BLaER1 treated with 17β-estradiol and CSF1 and Interleukin-3, amounts not matched to agents 10 nM and 100 nM (cell line): ENCODE measurements around the gene SPN.
"Not testable (repeated sequence)": the region's sequence is repeated elsewhere in the genome, so short reads cannot be mapped to it uniquely, and the experiment has no call there.

Source experiments
- H3K27ac ChIP-seq, 11 experiments: shearing (Covaris generic); formaldehyde crosslinking; 2 replicates each; pipeline ENCODE4 v1.8.1; 2022
- H3K27me3 ChIP-seq, 11 experiments: shearing (Covaris generic); formaldehyde crosslinking; 2 replicates each; pipeline ENCODE4 v1.8.1; 2022
- H3K36me3 ChIP-seq, 11 experiments: shearing (Covaris generic); formaldehyde crosslinking; 2 replicates each; pipeline ENCODE4 v1.8.1; 2022
- H3K4me1 ChIP-seq, 10 experiments: shearing (Covaris generic); formaldehyde crosslinking; 2 replicates each; pipeline ENCODE4 v1.8.1; 2022
- H3K4me2 ChIP-seq, 11 experiments: shearing (Covaris generic); formaldehyde crosslinking; 2 replicates each; pipeline ENCODE4 v1.8.1; 2022
- H3K4me3 ChIP-seq, 10 experiments: shearing (Covaris generic); formaldehyde crosslinking; 2 replicates each; pipeline ENCODE4 v1.8.1; 2022
- H3K9ac ChIP-seq, 11 experiments: shearing (Covaris generic); formaldehyde crosslinking; 2 replicates each; pipeline ENCODE4 v1.8.1; 2022
- H3K9me3 ChIP-seq, 11 experiments: shearing (Covaris generic); formaldehyde crosslinking; replicated peaks in 1 of 11; 2 replicates each; pipeline ENCODE4 v1.8.1; 2022
- H4K20me1 ChIP-seq, 11 experiments: shearing (Covaris generic); formaldehyde crosslinking; 2 replicates each; pipeline ENCODE4 v1.8.1; 2022
- Cebpa-rat ChIP-seq, 11 experiments: shearing (Covaris generic); IDR thresholded peaks; 2 replicates each; pipeline ENCODE4 v1.8.1; 2022

SPN gene

DNA sequence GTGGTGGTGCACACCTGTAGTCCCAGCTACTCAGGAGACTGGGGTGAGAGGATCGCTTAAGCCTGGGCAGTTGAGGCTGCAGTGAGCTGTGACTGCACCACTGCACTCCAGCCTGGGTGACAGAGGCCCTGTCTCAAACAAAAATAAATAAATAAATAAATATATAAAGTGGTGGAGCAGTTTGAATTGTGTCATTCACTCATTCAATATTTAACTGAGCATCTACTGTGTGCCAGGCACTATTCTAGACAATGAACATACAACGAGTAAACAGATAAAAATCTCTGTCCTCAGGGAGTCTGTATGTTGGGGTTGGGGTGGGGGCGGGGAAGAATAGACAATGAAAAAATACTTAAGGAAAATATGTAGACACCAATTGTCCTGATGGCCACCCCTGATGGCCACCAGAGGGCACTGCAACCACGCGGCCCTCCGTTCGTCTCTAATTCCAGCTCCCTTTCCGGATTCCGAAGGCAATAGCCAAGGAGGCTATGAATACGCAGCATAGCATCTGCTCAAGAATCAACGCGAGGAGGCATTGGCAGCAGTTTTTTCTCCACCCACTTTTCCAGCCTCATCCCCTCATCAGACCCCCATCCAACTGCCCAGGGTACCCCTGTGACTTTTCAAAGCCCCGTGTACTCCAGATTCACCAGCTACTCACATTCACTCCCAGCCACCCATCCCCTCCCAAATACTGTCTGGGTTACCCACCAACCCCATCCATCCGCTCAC lies 37.4 kb downstream of the SPN start:
- Histone ChIP-seq H3K36me3 (peaks cover 8 to 38% (median 27%) of the 10 kb centered on the region in 11 experiments; a peak in 21 of 22 replicates), H3K4me1 (peaks cover 20 to 74% (median 50%) of the 10 kb centered on the region in 10 experiments), H3K27ac (peak overlapping the region in 1 of 11 experiments; percentile 21; a peak in 1 of 22 replicates), H3K9ac (no peak overlapping the region), H3K27me3 (peaks cover 0 to 6% (median 0%) of the 10 kb centered on the region in 11 experiments; a peak in 1 of 22 replicates), H3K4me2 (peak overlapping the region in 1 of 11 experiments; percentile 84; a peak in 3 of 22 replicates), H4K20me1 (no peaks in the 10 kb centered on the region), H3K9me3 (peaks cover 35 to 48% (median 41%) of the 10 kb centered on the region in 11 experiments), H3K4me3 (0 out of 20 replicates have a peak overlapping the region, but pooled peaks of 1 of the 10 experiments have one; percentile 20)
- TF ChIP-seq Cebpa-rat (IDR thresholded peaks at IDR 0.05): no peak

- H3K27me3 ChIP-seq: peaks cover 0 to 6% (median 0%) of the 10 kb centered on the region in 11 experiments; a peak in 1 of 22 replicates
- H3K36me3 ChIP-seq: peaks cover 8 to 33% (median 27%) of the 10 kb centered on the region in 11 experiments; a peak in 21 of 22 replicates
- TF ChIP-seq Cebpa-rat (IDR thresholded peaks at IDR 0.05): no peak
- no peak overlapping the region for H3K9ac ChIP-seq
- H3K4me3 ChIP-seq: no peak overlapping the region
- peak overlapping the region in 6 of 11 experiments; percentile 80 to 87 (median 82); a peak in 8 of 22 replicates for H3K4me2 ChIP-seq
- peaks cover 20 to 74% (median 54%) of the 10 kb centered on the region in 10 experiments for H3K4me1 ChIP-seq
- H3K9me3 ChIP-seq: peaks cover 35 to 48% (median 41%) of the 10 kb centered on the region in 11 experiments
- no peaks in the 10 kb centered on the region for H4K20me1 ChIP-seq
- peak overlapping the region in 6 of 11 experiments; percentile 66 to 73 (median 68); a peak in 8 of 22 replicates for H3K27ac ChIP-seq
Measured at GRCh38 chr16:29701214-29701555, 38.1 kb downstream of the SPN start.

DNA sequence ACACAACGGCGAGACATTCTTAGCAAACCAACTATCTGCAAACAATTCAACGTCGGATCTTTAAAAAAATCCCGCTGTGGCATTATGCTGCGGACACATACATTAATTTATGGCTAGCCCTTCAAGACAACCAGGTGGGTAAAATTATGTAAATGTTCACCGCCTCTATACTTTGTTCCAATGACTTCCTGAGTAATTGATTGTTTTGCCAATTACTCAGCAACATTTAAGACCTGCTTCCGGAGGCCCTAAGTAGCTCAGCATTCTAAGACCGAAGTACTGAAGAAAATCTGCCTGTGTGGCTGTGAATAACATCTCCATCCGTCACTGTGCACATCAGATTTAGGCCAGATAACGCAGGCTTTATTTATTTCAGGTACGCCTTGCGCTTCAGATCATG lies 39.2 kb downstream of the SPN start:
- Histone ChIP-seq H3K36me3 (peaks cover 3 to 25% (median 17%) of the 10 kb centered on the region in 11 experiments; a peak in 21 of 22 replicates), H3K4me1 (peaks cover 20 to 74% (median 61%) of the 10 kb centered on the region in 10 experiments), H3K9me3 (peaks cover 28 to 42% (median 35%) of the 10 kb centered on the region in 11 experiments), H4K20me1 (no peaks in the 10 kb centered on the region), H3K4me3 (peak overlapping the region in 9 of 10 experiments; percentile 19 to 53 (median 36); a peak in 11 of 20 replicates), H3K27me3 (peaks cover 0 to 6% (median 0%) of the 10 kb centered on the region in 11 experiments; a peak in 1 of 22 replicates), H3K27ac (peak overlapping the region in 9 of 11 experiments; percentile 58 to 74 (median 66); a peak in 18 of 22 replicates), H3K4me2 (peak overlapping the region; percentile 70 to 89 (median 83)), H3K9ac (peak overlapping the region in 10 of 11 experiments; percentile 15 to 68 (median 57); a peak in 19 of 22 replicates)
- TF ChIP-seq Cebpa-rat (IDR thresholded peaks at IDR 0.05): no peak

DNA sequence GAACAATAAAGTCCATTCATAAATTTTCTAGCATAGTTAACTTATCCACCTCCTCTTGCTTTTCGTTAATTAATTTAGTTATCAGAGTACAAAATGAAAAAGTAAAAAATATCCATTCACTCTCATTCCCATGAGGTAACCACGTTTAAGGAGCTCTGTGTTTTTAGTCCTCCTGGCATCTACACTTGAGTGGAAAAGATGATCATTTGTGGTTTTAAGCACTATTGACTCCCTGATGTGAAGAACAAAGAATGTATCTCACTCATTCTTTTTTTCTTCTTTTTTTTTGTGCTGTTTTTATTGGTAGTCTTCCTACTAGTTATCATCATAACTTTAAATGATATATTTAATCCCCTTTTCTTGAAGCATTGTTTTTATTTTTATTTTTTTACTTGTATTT lies 42.0 kb downstream of the SPN start:
- Histone ChIP-seq H3K27me3 (peaks cover 0 to 6% (median 0%) of the 10 kb centered on the region in 11 experiments; a peak in 1 of 22 replicates), H4K20me1 (no peaks in the 10 kb centered on the region), H3K9ac (no peak overlapping the region), H3K27ac (0 out of 22 replicates have a peak overlapping the region, but pooled peaks of 1 of the 11 experiments have one; percentile 30), H3K36me3 (no peaks in the 10 kb centered on the region; a peak in 1 of 22 replicates), H3K4me1 (peaks cover 21 to 96% (median 85%) of the 10 kb centered on the region in 10 experiments), H3K4me2 (peak overlapping the region in 9 of 11 experiments; percentile 21 to 84 (median 70); a peak in 16 of 22 replicates), H3K9me3 (peaks cover 2 to 22% (median 13%) of the 10 kb centered on the region in 11 experiments; a peak in 18 of 22 replicates), H3K4me3 (no peak overlapping the region)
- TF ChIP-seq Cebpa-rat (IDR thresholded peaks at IDR 0.05): no peak

GRCh38 chr16:29707160-29707559 lies 44.1 kb downstream of the SPN start:
- not testable (repeated sequence) for H3K27me3 ChIP-seq, H3K36me3 ChIP-seq, H3K9ac ChIP-seq, H4K20me1 ChIP-seq, H3K4me3 ChIP-seq
- Histone ChIP-seq H3K4me2 (peak overlapping the region in 6 of 11 experiments; percentile 23 to 59 (median 31); a peak in 10 of 22 replicates), H3K27ac (peak overlapping the region in 1 of 11 experiments; percentile 38; a peak in 2 of 22 replicates), H3K9me3 (peaks cover 0 to 11% (median 0%) of the 10 kb centered on the region in 11 experiments; a peak in 5 of 22 replicates), H3K4me1 (peaks cover 35 to 98% (median 92%) of the 10 kb centered on the region in 10 experiments)

GRCh38 chr16:29708917-29709600 lies 46.0 kb downstream of the SPN start:
- no peak for TF ChIP-seq Cebpa-rat (IDR thresholded peaks at IDR 0.05)
- Histone ChIP-seq H3K27ac (peak overlapping the region in 1 of 11 experiments; percentile 1; a peak in 1 of 22 replicates), H3K4me1 (peaks cover 24 to 79% (median 75%) of the 10 kb centered on the region in 10 experiments), H3K4me2 (peak overlapping the region in 8 of 11 experiments; percentile 16 to 59 (median 34); a peak in 12 of 22 replicates), H4K20me1 (no peaks in the 10 kb centered on the region), H3K4me3 (no peak overlapping the region), H3K9ac (no peak overlapping the region), H3K9me3 (peaks cover 0 to 11% (median 0%) of the 10 kb centered on the region in 11 experiments; a peak in 5 of 22 replicates), H3K36me3 (no peaks in the 10 kb centered on the region), H3K27me3 (peaks cover 0 to 6% (median 0%) of the 10 kb centered on the region in 11 experiments; a peak in 1 of 22 replicates)

- Histone ChIP-seq H3K4me2 (peak overlapping the region in 8 of 11 experiments; percentile 14 to 77 (median 56); a peak in 10 of 22 replicates), H3K4me1 (peaks cover 24 to 73% (median 69%) of the 10 kb centered on the region in 10 experiments), H3K9me3 (peaks cover 0 to 11% (median 0%) of the 10 kb centered on the region in 11 experiments; a peak in 5 of 22 replicates)
- not testable (repeated sequence) for H3K4me3 ChIP-seq, H3K36me3 ChIP-seq, H3K27me3 ChIP-seq, H3K9ac ChIP-seq, H3K27ac ChIP-seq, H4K20me1 ChIP-seq
Measured at GRCh38 chr16:29709657-29710056, 46.6 kb downstream of the SPN start.
